ENCODE data around the gene DPEP1. TPM values are rescaled to one million over a fixed set of nuclear protein-coding genes. Genes with fewer than 3 reads are reported as not detected.

The DPEP1 gene
- total and polyA plus RNA-seq, 2 experiments from 2014 or later = 1.7 to 2.3 TPM

GRCh38 chr16:89613954-89614459 lies 565 bp downstream of the DPEP1 start (continued):
- TF ChIP-seq ZNF462 (CRISPR knock-in tag; IDR thresholded peaks at IDR 0.05) = no peak

- TF ChIP-seq NANOG (IDR thresholded peaks at IDR 0.05; ENCODE audit: borderline replicate concordance) (no peak), CTCF (conservative IDR thresholded peaks at IDR 0.05; ENCODE audit: low read depth in 2 of 2) (no peak), ZNF462 (CRISPR knock-in tag; IDR thresholded peaks at IDR 0.05) (no peak), STAT1 (IDR thresholded peaks at IDR 0.05; ENCODE audit: unreplicated experiment) (no peak)
- no peaks in the 10 kb centered on the region for H3K9me2 ChIP-seq (ENCODE audit: insufficient read depth)
- peaks cover 15% of the 10 kb centered on the region for H3K4me1 Mint-ChIP-seq
- H3K36me3 Mint-ChIP-seq (ENCODE audit: low read depth) = no peaks in the 10 kb centered on the region; the same call in 2 of the 3 replicates
- H3K9me3 Mint-ChIP-seq = peaks cover 3% of the 10 kb centered on the region; the same call in 2 of the 3 replicates
- H3K36me3 ChIP-seq (ENCODE audit: insufficient read depth) = no peaks in the 10 kb centered on the region
- no peak overlapping the region for H3K27ac ChIP-seq (ENCODE audit: low read depth)
- H3K27ac Mint-ChIP-seq = no peak overlapping the region
- no peak overlapping the region for H3K4me2 ChIP-seq
- no peaks in the 10 kb centered on the region; the same call in 1 of the 2 replicates for H3K4me1 ChIP-seq (ENCODE audit: insufficient read depth)
- no peak overlapping the region for H3K4me3 Mint-ChIP-seq
- no peaks in the 10 kb centered on the region for H3K79me2 ChIP-seq (replicated peaks; ENCODE audit: insufficient read depth)
- no peaks in the 10 kb centered on the region for H3F3A ChIP-seq (replicated peaks; ENCODE audit: low read depth)
- DNase-seq (ENCODE audit: low spot score) = no peak
- no peak overlapping the region for H2AFZ ChIP-seq
- no peaks in the 10 kb centered on the region for H4K20me1 ChIP-seq (replicated peaks; ENCODE audit: insufficient read depth)
- H3K27me3 Mint-ChIP-seq (ENCODE audit: insufficient read depth, low read depth, poor library complexity) = peaks cover 9% of the 10 kb centered on the region
- H3K27me3 ChIP-seq (ENCODE audit: insufficient read depth) = no peaks in the 10 kb centered on the region
- no peak for ATAC-seq
- H3K4me3 ChIP-seq = no peak overlapping the region
Observed at GRCh38 chr16:89615176-89615575, 1.7 kb downstream of the DPEP1 start.

All from GM23338 (cell line).